DOHH2 (cell line): ENCODE data around the gene OR51B6.
"Not testable (repeated sequence)": the region's sequence is repeated elsewhere in the genome, so short reads cannot be mapped to it uniquely, and the experiment has no call there.

ENCODE experiments used
- H3F3A ChIP-seq: fragments of 200-600 bp; sonication (generic), shearing (Covaris generic); 2 replicates; pipeline ENCODE4 v1.6.0; 2016; ENCODE audit warnings: antibody characterized with exemption, mild to moderate bottlenecking; ENCODE audit not compliant: control insufficient read depth, insufficient read depth
- H3K27ac ChIP-seq: fragments of 200-600 bp; sonication (generic); 2 replicates; pipeline ENCODE4 v1.5.1; 2014; ENCODE audit warnings: low read depth, mild to moderate bottlenecking, low read length, moderate library complexity
- H3K27me3 ChIP-seq: fragments of 200-600 bp; sonication (generic); 2 replicates; pipeline ENCODE4 v1.6.1; 2014; ENCODE audit warnings: mild to moderate bottlenecking, low read length, mixed read lengths; ENCODE audit not compliant: control insufficient read depth
- H3K36me3 ChIP-seq: fragments of 200-600 bp; sonication (generic); 2 replicates; pipeline ENCODE4 v1.6.1; 2014; ENCODE audit warnings: mild to moderate bottlenecking, low read length, moderate library complexity, mixed read lengths; ENCODE audit not compliant: control insufficient read depth
- H3K4me1 ChIP-seq: fragments of 200-600 bp; sonication (generic); 2 replicates; pipeline ENCODE4 v1.6.1; 2014; ENCODE audit warnings: mild to moderate bottlenecking, low read length, mixed read lengths; ENCODE audit not compliant: control insufficient read depth
- H3K4me2 ChIP-seq: fragments of 200-600 bp; sonication (generic); 2 replicates; pipeline ENCODE4 v1.6.0; 2014; ENCODE audit warnings: mild to moderate bottlenecking, low read length, moderate library complexity
- H3K4me3 ChIP-seq: fragments of 200-600 bp; sonication (generic); 2 replicates; pipeline ENCODE4 v1.5.1; 2014; ENCODE audit warnings: mild to moderate bottlenecking, low read length, mixed read lengths
- H3K79me2 ChIP-seq: fragments of 200-600 bp; sonication (generic); 2 replicates; pipeline ENCODE4 v1.6.1; 2014; ENCODE audit warnings: mild to moderate bottlenecking, low read length, mixed read lengths; ENCODE audit not compliant: control insufficient read depth
- H3K9me2 ChIP-seq: fragments of 200-600 bp; sonication (generic); replicated peaks from 2 replicates; pipeline ENCODE4 v1.6.1; 2014; ENCODE audit warnings: mild to moderate bottlenecking, low read length, mixed read lengths; ENCODE audit not compliant: control insufficient read depth
- H3K9me3 ChIP-seq: fragments of 200-600 bp; sonication (generic); 2 replicates; pipeline ENCODE4 v1.6.1; 2014; ENCODE audit warnings: antibody characterized with exemption, low read length, mixed read lengths; ENCODE audit not compliant: control insufficient read depth, insufficient read depth
- H4K20me1 ChIP-seq: fragments of 200-600 bp; sonication (generic); 2 replicates; pipeline ENCODE4 v1.6.0; 2014; ENCODE audit warnings: low read depth, mild to moderate bottlenecking, antibody characterized with exemption, low read length, moderate library complexity; ENCODE audit not compliant: control insufficient read depth, insufficient read depth
- EZH2phosphoT487 ChIP-seq: fragments of 200-600 bp; sonication (generic); IDR thresholded peaks from 2 replicates; pipeline ENCODE4 v1.6.1; 2017; ENCODE audit warnings: borderline replicate concordance, mild to moderate bottlenecking, antibody characterized with exemption, low read length, moderate library complexity, mixed read lengths
- TF ChIP-seq, protein P1 (sequence below): fragments of 200-600 bp; sonication (generic); IDR thresholded peaks from one replicate; pipeline ENCODE4 v1.5.1; 2014; ENCODE audit warnings: antibody characterized with exemption, mild to moderate bottlenecking, low read depth, low read length; ENCODE audit not compliant: poor library complexity, severe bottlenecking

The OR51B6 gene

DNA sequence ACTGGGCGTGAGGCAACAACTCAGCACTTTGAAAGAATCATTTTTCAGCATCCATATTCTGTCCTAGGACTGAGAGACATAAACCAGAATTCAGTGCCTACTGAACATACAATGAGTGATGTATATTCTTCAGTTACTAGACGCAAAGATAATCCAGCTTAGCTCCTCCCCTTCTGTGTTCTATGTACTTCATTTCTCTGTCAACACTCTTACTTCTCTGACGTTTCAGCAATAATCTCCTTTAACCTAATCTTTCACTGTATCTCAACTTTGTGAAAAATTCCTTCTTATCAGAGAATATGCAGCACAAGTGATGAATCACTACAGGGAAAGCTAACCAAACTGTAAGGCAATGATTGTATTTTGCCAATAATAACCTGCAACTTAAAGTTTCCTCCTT is 5.5 kb upstream of the OR51B6 start:
- TF ChIP-seq, protein P1, sequence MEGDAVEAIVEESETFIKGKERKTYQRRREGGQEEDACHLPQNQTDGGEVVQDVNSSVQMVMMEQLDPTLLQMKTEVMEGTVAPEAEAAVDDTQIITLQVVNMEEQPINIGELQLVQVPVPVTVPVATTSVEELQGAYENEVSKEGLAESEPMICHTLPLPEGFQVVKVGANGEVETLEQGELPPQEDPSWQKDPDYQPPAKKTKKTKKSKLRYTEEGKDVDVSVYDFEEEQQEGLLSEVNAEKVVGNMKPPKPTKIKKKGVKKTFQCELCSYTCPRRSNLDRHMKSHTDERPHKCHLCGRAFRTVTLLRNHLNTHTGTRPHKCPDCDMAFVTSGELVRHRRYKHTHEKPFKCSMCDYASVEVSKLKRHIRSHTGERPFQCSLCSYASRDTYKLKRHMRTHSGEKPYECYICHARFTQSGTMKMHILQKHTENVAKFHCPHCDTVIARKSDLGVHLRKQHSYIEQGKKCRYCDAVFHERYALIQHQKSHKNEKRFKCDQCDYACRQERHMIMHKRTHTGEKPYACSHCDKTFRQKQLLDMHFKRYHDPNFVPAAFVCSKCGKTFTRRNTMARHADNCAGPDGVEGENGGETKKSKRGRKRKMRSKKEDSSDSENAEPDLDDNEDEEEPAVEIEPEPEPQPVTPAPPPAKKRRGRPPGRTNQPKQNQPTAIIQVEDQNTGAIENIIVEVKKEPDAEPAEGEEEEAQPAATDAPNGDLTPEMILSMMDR = no peak
- Histone ChIP-seq H3K4me3 (no peak overlapping the region), H3K27me3 (no peaks in the 10 kb centered on the region), H3K36me3 (no peaks in the 10 kb centered on the region), H4K20me1 (no peaks in the 10 kb centered on the region), H3K9me2 (no peaks in the 10 kb centered on the region), H3K27ac (no peak overlapping the region), H3K9me3 (no peaks in the 10 kb centered on the region), H3F3A (no peaks in the 10 kb centered on the region), H3K79me2 (no peaks in the 10 kb centered on the region), H3K4me2 (no peak overlapping the region), H3K4me1 (no peaks in the 10 kb centered on the region)

DNA sequence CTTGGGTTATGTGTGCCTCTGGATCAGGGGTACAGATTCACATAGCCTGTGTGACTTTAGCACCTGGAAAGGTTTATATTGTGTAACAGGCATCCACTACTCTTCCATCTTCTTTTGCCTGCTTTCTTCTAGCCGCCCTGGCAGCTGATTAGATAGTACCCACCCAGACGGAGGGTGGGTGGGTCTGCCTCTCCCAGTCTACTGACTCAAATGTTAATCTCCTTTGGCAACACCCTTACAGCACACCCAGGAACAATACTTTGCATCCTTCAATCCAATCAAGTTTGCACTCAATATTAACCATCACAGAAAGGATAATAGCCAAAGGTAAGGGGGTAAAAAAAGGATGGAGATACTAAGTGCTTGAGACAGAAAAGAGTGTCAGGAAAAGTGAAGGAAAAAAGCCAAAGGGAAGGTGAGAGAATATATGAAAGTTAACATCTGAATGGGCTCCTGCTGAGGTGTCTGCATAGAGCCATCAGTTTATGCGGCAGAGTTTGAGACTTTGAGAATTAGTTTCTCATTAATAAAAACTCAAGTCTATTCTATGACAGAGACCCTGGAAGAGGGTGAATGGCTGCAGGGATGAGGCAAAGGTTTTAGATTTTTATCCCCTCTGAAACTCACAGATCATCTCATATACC is 2.6 kb upstream of the OR51B6 start:
- H3K79me2 ChIP-seq = no peaks in the 10 kb centered on the region
- H3F3A ChIP-seq = no peaks in the 10 kb centered on the region
- H3K4me2 ChIP-seq = no peak overlapping the region

DNA sequence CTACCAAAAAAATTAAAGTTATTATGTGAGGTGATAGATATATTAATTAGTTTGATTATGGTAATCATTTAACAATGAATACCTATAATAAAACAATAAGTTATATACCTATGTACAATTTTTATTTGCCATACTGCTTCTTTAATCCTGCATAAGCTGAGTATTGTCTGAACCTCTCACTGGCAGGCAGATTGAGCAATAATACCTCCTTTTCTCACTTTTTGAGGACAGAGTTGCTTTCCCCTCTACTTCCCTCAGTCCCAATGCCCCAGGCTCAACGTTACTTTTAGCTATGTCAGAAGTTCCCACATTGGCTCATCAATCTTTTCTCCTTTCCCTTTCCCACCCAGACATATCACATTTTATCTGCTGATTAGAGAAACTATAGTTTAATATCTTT is 1.8 kb upstream of the OR51B6 start:
- H3K36me3 ChIP-seq = no peaks in the 10 kb centered on the region
- H3K9me3 ChIP-seq = no peaks in the 10 kb centered on the region
- H3K27me3 ChIP-seq = no peaks in the 10 kb centered on the region
- H3K9me2 ChIP-seq = no peaks in the 10 kb centered on the region
- no peak overlapping the region for H3K4me3 ChIP-seq
- no peaks in the 10 kb centered on the region for H3K4me1 ChIP-seq
- no peaks in the 10 kb centered on the region for H3F3A ChIP-seq
- H3K4me2 ChIP-seq = no peak overlapping the region
- no peaks in the 10 kb centered on the region for H4K20me1 ChIP-seq
- no peaks in the 10 kb centered on the region for H3K79me2 ChIP-seq
- no peak overlapping the region for H3K27ac ChIP-seq
- TF ChIP-seq, protein P1 = no peak
- TF ChIP-seq EZH2phosphoT487 = no peak

More for the DNA sequence above, 2.6 kb upstream of the OR51B6 start:
- Histone ChIP-seq H3K4me1 (no peaks in the 10 kb centered on the region), H3K27ac (no peak overlapping the region), H3K27me3 (no peaks in the 10 kb centered on the region), H3K36me3 (no peaks in the 10 kb centered on the region), H4K20me1 (no peaks in the 10 kb centered on the region), H3K9me3 (no peaks in the 10 kb centered on the region), H3K9me2 (no peaks in the 10 kb centered on the region), H3K4me3 (no peak overlapping the region)
- TF ChIP-seq, protein P1 = no peak
- TF ChIP-seq EZH2phosphoT487 = no peak

DNA sequence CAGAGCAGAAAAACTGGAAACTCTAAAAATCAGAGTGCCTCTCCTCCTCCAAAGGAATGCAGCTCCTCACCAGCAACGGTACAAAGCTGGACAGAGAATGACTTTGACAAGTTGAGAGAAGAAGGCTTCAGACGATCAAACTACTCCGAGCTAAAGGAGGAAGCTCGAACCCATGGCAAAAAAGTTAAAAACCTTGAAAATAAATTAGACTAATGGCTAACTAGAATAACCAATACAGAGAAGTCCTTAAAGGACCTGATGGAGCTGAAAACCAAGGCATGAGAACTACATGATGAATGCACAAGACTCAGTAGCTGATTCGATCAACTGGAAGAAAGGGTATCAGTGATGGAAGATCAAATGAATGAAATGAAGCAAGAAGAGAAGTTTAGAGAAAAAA is 4.7 kb downstream of the OR51B6 start:
- H3K9me2 ChIP-seq, H3K27ac ChIP-seq, H3K36me3 ChIP-seq, H3K4me3 ChIP-seq, H3K27me3 ChIP-seq, H3K4me2 ChIP-seq, H3F3A ChIP-seq, H3K79me2 ChIP-seq, H3K4me1 ChIP-seq, H3K9me3 ChIP-seq, H4K20me1 ChIP-seq: not testable (repeated sequence)
